ENCODE measurements around the gene PGAP2.

Gene PGAP2

DNA sequence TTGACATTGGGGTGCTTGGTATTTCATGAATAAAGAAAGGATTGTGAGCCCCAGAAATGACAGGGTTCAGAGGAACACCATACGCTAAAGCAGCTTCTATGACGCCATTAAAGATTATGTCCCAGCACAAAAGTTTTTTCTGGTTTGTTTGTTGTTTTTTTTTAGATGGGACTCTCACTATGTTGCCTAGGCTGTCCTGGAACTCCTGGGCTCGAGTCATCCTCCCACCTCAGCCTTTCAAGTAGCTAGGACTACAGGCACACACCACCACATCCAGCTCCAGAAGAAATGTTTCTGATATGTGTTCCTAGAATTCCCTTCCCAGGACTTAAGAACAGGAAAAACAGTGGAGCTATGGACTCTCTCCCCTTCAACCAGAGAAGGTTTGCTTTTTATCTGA, 35.0 kb downstream of the PGAP2 start:
- TF ChIP-seq MYC (IDR thresholded peaks at IDR 0.05; ENCODE audit: low read depth, low read length) (no peak), POLR2A (IDR thresholded peaks at IDR 0.05; ENCODE audit: extremely low read depth, insufficient read length) (no peak)
- TF ChIP-seq, protein P1, sequence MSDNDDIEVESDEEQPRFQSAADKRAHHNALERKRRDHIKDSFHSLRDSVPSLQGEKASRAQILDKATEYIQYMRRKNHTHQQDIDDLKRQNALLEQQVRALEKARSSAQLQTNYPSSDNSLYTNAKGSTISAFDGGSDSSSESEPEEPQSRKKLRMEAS (IDR thresholded peaks at IDR 0.05; ENCODE audit: low read depth, low read length): no peak
- TF ChIP-seq, protein P2, sequence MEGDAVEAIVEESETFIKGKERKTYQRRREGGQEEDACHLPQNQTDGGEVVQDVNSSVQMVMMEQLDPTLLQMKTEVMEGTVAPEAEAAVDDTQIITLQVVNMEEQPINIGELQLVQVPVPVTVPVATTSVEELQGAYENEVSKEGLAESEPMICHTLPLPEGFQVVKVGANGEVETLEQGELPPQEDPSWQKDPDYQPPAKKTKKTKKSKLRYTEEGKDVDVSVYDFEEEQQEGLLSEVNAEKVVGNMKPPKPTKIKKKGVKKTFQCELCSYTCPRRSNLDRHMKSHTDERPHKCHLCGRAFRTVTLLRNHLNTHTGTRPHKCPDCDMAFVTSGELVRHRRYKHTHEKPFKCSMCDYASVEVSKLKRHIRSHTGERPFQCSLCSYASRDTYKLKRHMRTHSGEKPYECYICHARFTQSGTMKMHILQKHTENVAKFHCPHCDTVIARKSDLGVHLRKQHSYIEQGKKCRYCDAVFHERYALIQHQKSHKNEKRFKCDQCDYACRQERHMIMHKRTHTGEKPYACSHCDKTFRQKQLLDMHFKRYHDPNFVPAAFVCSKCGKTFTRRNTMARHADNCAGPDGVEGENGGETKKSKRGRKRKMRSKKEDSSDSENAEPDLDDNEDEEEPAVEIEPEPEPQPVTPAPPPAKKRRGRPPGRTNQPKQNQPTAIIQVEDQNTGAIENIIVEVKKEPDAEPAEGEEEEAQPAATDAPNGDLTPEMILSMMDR (IDR thresholded peaks at IDR 0.05; ENCODE audit: low read depth, low read length): no peak
- H3K4me3 ChIP-seq (ENCODE audit: low read depth, low read length): no peak overlapping the region
- no peak for DNase-seq (ENCODE audit: low read depth)

DNA sequence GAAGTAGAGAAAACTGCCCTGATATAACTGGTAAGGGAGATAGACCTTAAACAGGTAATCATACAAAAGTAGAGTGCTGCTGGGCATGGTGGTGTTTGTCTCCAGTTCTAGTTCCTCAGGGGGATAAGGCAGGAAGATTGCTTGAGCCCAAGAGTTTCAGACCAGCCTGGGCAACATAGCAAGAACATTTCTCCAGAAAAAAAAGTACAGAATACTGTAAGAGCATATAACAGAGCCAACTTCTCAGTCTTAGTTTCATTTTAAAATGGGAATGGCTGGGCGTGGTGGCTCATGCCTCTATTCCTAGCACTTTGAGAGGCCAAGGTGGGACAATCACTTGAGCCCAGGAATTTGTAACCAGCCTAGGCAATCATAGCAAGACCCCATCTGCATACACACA, 36.9 kb downstream of the PGAP2 start:
- no peak overlapping the region for H3K4me3 ChIP-seq (ENCODE audit: low read depth, low read length)
- DNase-seq (ENCODE audit: low read depth): no peak
- no peak for TF ChIP-seq MYC (IDR thresholded peaks at IDR 0.05; ENCODE audit: low read depth, low read length)
- TF ChIP-seq POLR2A (IDR thresholded peaks at IDR 0.05; ENCODE audit: extremely low read depth, insufficient read length): no peak
- TF ChIP-seq, protein P1 (IDR thresholded peaks at IDR 0.05; ENCODE audit: low read depth, low read length): no peak
- TF ChIP-seq, protein P2 (IDR thresholded peaks at IDR 0.05; ENCODE audit: low read depth, low read length): no peak

DNA sequence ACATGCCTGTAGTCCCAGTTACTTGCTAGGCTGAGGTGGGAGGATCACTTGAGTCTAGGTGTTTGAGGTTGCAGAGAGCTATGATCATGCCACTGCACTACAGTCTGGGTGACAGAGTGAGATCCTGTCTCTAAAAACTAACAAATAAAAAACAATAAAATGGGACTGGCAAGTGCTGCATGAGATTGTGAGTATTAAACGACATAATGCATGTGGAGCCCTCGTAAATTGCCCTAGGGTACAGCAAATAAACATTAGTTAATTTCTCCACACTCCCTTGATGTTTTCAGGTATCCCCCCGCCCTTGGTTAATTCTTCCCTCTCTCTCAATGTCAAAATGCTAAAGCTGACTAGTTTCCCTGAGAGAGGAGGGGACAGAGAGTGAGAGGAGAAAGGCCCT, 37.3 kb downstream of the PGAP2 start:
- DNase-seq (ENCODE audit: low read depth): no peak
- TF ChIP-seq, protein P1 (IDR thresholded peaks at IDR 0.05; ENCODE audit: low read depth, low read length): no peak
- TF ChIP-seq MYC (IDR thresholded peaks at IDR 0.05; ENCODE audit: low read depth, low read length) (no peak), POLR2A (IDR thresholded peaks at IDR 0.05; ENCODE audit: extremely low read depth, insufficient read length) (no peak)
- TF ChIP-seq, protein P2 (IDR thresholded peaks at IDR 0.05; ENCODE audit: low read depth, low read length): no peak
- H3K4me3 ChIP-seq (ENCODE audit: low read depth, low read length): no peak overlapping the region

DNA sequence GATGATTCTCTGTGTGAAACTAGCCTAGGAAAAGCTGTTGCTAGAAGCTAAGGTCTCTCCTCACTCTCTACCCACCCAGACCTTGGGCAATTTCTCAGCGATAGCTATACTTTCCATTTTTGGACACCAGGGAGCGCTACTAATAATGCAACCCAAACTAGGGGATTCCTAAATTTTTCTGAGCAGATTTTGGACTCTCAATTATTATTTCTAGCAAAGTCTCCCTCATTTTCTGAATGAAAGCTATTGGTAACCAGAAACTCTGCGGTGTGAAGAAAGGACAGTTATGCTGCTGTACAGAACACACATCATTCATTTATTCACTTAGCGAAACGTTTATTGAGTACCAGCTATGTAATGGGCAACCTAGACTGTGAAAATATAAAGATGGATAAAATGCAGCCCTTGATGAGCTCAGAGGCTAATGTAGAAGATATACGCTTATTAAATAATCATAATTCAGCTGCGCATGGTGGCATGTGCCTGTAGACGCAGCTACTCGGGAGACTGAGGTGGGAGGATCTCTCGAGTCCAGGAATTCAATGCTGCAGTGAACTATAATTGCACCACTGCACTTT, 41.0 kb downstream of the PGAP2 start:
- H3K4me3 ChIP-seq (ENCODE audit: low read depth, low read length): no peak overlapping the region
- TF ChIP-seq, protein P2 (IDR thresholded peaks at IDR 0.05; ENCODE audit: low read depth, low read length): peak; percentile 70
- no peak for TF ChIP-seq POLR2A (IDR thresholded peaks at IDR 0.05; ENCODE audit: extremely low read depth, insufficient read length)
- peak; percentile 29; the same call in 1 of the 2 replicates for TF ChIP-seq MYC (IDR thresholded peaks at IDR 0.05; ENCODE audit: low read depth, low read length)
- TF ChIP-seq, protein P1 (IDR thresholded peaks at IDR 0.05; ENCODE audit: low read depth, low read length): no peak
- peak; percentile 69 for DNase-seq (ENCODE audit: low read depth)

DNA sequence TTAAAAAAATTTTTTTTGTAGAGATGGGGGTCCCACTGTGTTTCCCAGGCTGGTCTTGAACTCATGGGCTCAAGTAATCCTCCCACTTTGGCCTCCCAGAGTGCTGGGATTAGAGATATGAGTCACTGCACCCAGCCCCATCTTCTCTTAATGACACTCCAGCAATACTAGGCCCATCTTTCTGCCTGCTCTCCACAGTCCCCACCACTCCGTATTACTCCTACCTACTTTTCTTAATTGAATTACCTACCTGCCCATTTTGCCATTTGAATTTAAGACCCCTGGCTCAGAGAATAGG, 45.1 kb downstream of the PGAP2 start:
- TF ChIP-seq MYC (IDR thresholded peaks at IDR 0.05; ENCODE audit: low read depth, low read length) (no peak), POLR2A (IDR thresholded peaks at IDR 0.05; ENCODE audit: extremely low read depth, insufficient read length) (no peak)
- TF ChIP-seq, protein P1 (IDR thresholded peaks at IDR 0.05; ENCODE audit: low read depth, low read length): no peak
- TF ChIP-seq, protein P2 (IDR thresholded peaks at IDR 0.05; ENCODE audit: low read depth, low read length): no peak
- no peak for DNase-seq (ENCODE audit: low read depth)
- no peak overlapping the region for H3K4me3 ChIP-seq (ENCODE audit: low read depth, low read length)

Measured in NB4 (cell line).